PC-9 (cell line): ENCODE results near the gene DUSP19. TPM values are rescaled to one million over a fixed set of nuclear protein-coding genes. Genes with fewer than 3 reads are reported as not detected.

ENCODE experiments used
- BruUV-seq: library from RNA; stranded (reverse); fragments of 400-500 nt; replicated peaks from 2 replicates; lab custom pipeline; 2021; lab: Mats Ljungman, UMichigan
- CTCF ChIA-PET: fragments of 300-600 bp; sonication (Branson Sonifier 250); formaldehyde crosslinking; loops from one replicate; lab custom pipeline; 2022; ENCODE audit warnings: antibody characterized with exemption; lab: Charles Lee
- POLR2A ChIA-PET: fragments of 300-600 bp; sonication (Branson Sonifier 250); formaldehyde crosslinking; loops from one replicate; lab custom pipeline; 2022; ENCODE audit warnings: antibody characterized with exemption; ENCODE audit not compliant: unreplicated experiment; lab: Charles Lee
- DNase-seq, 2 experiments: peaks; one replicate each; pipeline versions ENCODE4 v3.0.0 to v3.0.0-alpha.2; 2015 to 2022; ENCODE audit warnings: mixed read lengths in 1 of 2
- H2AFZ ChIP-seq: fragments of 200-600 bp; sonication (generic); 2 replicates; pipeline ENCODE4 v1.8.1; 2017; ENCODE audit warnings: antibody characterized with exemption
- H3F3A ChIP-seq: fragments of 200-600 bp; sonication (generic); 2 replicates; pipeline ENCODE4 v1.8.1; 2017; ENCODE audit warnings: antibody characterized with exemption, mild to moderate bottlenecking, low read depth; ENCODE audit not compliant: insufficient read depth
- H3K27ac ChIP-seq: fragments of 200-600 bp; sonication (generic); 2 replicates; pipeline ENCODE4 v1.6.1; 2016; ENCODE audit warnings: mixed run types
- H3K27me3 ChIP-seq: fragments of 200-600 bp; sonication (generic); 2 replicates; pipeline ENCODE4 v1.6.1; 2016; ENCODE audit warnings: low read depth, mixed run types; ENCODE audit not compliant: insufficient read depth
- H3K36me3 ChIP-seq: fragments of 200-600 bp; sonication (generic); 2 replicates; pipeline ENCODE4 v1.6.1; 2016; ENCODE audit warnings: low read depth, mixed run types
- H3K4me1 ChIP-seq: fragments of 200-600 bp; sonication (generic); replicated peaks from 2 replicates; pipeline ENCODE4 v1.6.1; 2016; ENCODE audit warnings: mixed run types; ENCODE audit not compliant: insufficient read depth
- H3K4me2 ChIP-seq: fragments of 200-600 bp; sonication (generic); 2 replicates; pipeline ENCODE4 v1.6.1; 2017; ENCODE audit warnings: mixed run types
- H3K4me3 ChIP-seq: fragments of 200-600 bp; sonication (generic); 2 replicates; pipeline ENCODE4 v1.6.1; 2016; ENCODE audit warnings: mixed run types
- H3K79me2 ChIP-seq: fragments of 200-600 bp; sonication (generic); 2 replicates; pipeline ENCODE4 v1.6.1; 2017; ENCODE audit warnings: low read depth, mixed run types
- H3K9me2 ChIP-seq: fragments of 200-600 bp; sonication (generic); 2 replicates; pipeline ENCODE4 v1.8.1; 2017; ENCODE audit warnings: mild to moderate bottlenecking; ENCODE audit not compliant: insufficient read depth
- H3K9me3 ChIP-seq: fragments of 200-600 bp; sonication (generic); 2 replicates; pipeline ENCODE4 v1.8.1; 2016; ENCODE audit warnings: low read depth; ENCODE audit not compliant: insufficient read depth
- H4K20me1 ChIP-seq: fragments of 200-600 bp; sonication (generic); 2 replicates; pipeline ENCODE4 v1.8.1; 2017; ENCODE audit not compliant: insufficient read depth
- CTCF ChIP-seq: fragments of 200-600 bp; sonication (generic); conservative IDR thresholded peaks from 2 replicates; pipeline ENCODE4 v1.6.1; 2017; ENCODE audit warnings: mixed run types, antibody characterized with exemption, mild to moderate bottlenecking, moderate library complexity
- EZH2 ChIP-seq: fragments of 200-600 bp; sonication (generic); IDR thresholded peaks from 2 replicates; pipeline ENCODE4 v1.8.0; 2017; ENCODE audit warnings: antibody characterized with exemption, low read depth
- intact Hi-C: fragments of 100-400 bp; cut with micrococcal nuclease; formaldehyde crosslinking; loops from one replicate; pipeline ENCODE4 v1.10.0; 2022; ENCODE audit not compliant: unreplicated experiment
- total RNA-seq: library from RNA; stranded (reverse); gene quantifications from 2 replicates; pipeline ENCODE4 v1.2.3, GENCODE V29; 2021

DUSP19 gene
- total RNA-seq, 1 experiment from 2014 or later = 8.6 TPM

- Histone ChIP-seq H3K4me3 (no peak overlapping the region), H3K36me3 (no peaks in the 10 kb centered on the region), H3K9me2 (no peaks in the 10 kb centered on the region), H3K27ac (peak overlapping the region; percentile 77), H4K20me1 (no peaks in the 10 kb centered on the region), H2AFZ (no peak overlapping the region), H3K79me2 (no peaks in the 10 kb centered on the region), H3K4me1 (peaks cover 16% of the 10 kb centered on the region), H3K27me3 (no peaks in the 10 kb centered on the region), H3K9me3 (no peaks in the 10 kb centered on the region), H3F3A (peaks cover 14% of the 10 kb centered on the region), H3K4me2 (peak overlapping the region; percentile 49; the same call in 1 of the 2 replicates)
- DNase-seq = no peak
- BruUV-seq = no TSS peak
- intact Hi-C loops = no loop called here
- TF ChIP-seq CTCF (no peak), EZH2 (no peak)
- POLR2A ChIA-PET = no interaction called here
- CTCF ChIA-PET = no interaction called here
Measured at GRCh38 chr2:183060571-183061231, 17.8 kb upstream of the DUSP19 start.

- Histone ChIP-seq H3K4me2 (no peak overlapping the region), H3F3A (peaks cover 14% of the 10 kb centered on the region), H3K79me2 (no peaks in the 10 kb centered on the region), H3K27ac (no peak overlapping the region), H3K27me3 (no peaks in the 10 kb centered on the region), H3K9me2 (no peaks in the 10 kb centered on the region), H4K20me1 (no peaks in the 10 kb centered on the region), H3K9me3 (no peaks in the 10 kb centered on the region), H3K4me1 (peaks cover 16% of the 10 kb centered on the region), H2AFZ (no peak overlapping the region), H3K36me3 (no peaks in the 10 kb centered on the region), H3K4me3 (no peak overlapping the region)
- peak in 1 of 2 experiments; percentile 46 for DNase-seq
- intact Hi-C loops = no loop called here
- TF ChIP-seq EZH2 (no peak), CTCF (no peak)
- BruUV-seq = no TSS peak
- ChIA-PET CTCF (interaction anchor here (0.7 kb wide), 1 partner anchor 26 kb away, joined by 9 read pairs; no protein-coding TSS in a partner anchor), POLR2A (no interaction called here)
Measured at GRCh38 chr2:183063083-183063482, 15.5 kb upstream of the DUSP19 start.

GRCh38 chr2:183068561-183068960 lies 10.0 kb upstream of the DUSP19 start:
- no peaks in the 10 kb centered on the region for H4K20me1 ChIP-seq
- TF ChIP-seq EZH2 (no peak), CTCF (no peak)
- no peak for DNase-seq
- no TSS peak for BruUV-seq
- no peaks in the 10 kb centered on the region for H3K9me3 ChIP-seq
- CTCF ChIA-PET = no interaction called here
- no peaks in the 10 kb centered on the region for H3K4me1 ChIP-seq
- H3K27ac ChIP-seq = no peak overlapping the region
- H3F3A ChIP-seq = no peaks in the 10 kb centered on the region
- intact Hi-C loops = no loop called here
- no peaks in the 10 kb centered on the region for H3K9me2 ChIP-seq
- POLR2A ChIA-PET = no interaction called here
- no peaks in the 10 kb centered on the region for H3K36me3 ChIP-seq
- no peak overlapping the region for H2AFZ ChIP-seq
- no peak overlapping the region for H3K4me3 ChIP-seq
- no peaks in the 10 kb centered on the region for H3K27me3 ChIP-seq
- no peaks in the 10 kb centered on the region for H3K79me2 ChIP-seq
- H3K4me2 ChIP-seq = no peak overlapping the region
